B cell (primary cell): ENCODE results near the gene RARRES2. TPM values are rescaled to one million over a fixed set of nuclear protein-coding genes. Genes with fewer than 3 reads are reported as not detected.

ENCODE experiments used
- ATAC-seq: fragments of 200-7000 bp; cut with Tn5 transposase; one replicate; pipeline ENCODE4 v1.10.0; 2021; ENCODE audit warnings: low read depth, mild to moderate bottlenecking, moderate number of reproducible peaks, moderate library complexity
- CTCF ChIA-PET: fragments of 350-600 bp; sonication (Branson Sonifier 250); formaldehyde crosslinking; loops from one replicate; lab custom pipeline; 2021; ENCODE audit warnings: antibody characterized with exemption, inconsistent platforms; lab: Charles Lee
- POLR2A ChIA-PET: fragments of 350-600 bp; sonication (Branson Sonifier 250); formaldehyde crosslinking; loops from one replicate; lab custom pipeline; 2021; ENCODE audit warnings: antibody characterized with exemption; lab: Charles Lee
- DNase-seq: peaks from one replicate; pipeline ENCODE4 v3.0.0; 2013
- H2AFZ ChIP-seq: 2 replicates; pipeline ENCODE4 v1.6.1; 2012; ENCODE audit warnings: mild to moderate bottlenecking, low read depth, low read length; ENCODE audit not compliant: insufficient read depth, poor library complexity, severe bottlenecking
- H3K27ac ChIP-seq, 2 donors: 1 replicate in 1 of 2; 2 replicates in 1 of 2; pipeline ENCODE4 v1.5.1; 2012 to 2013; ENCODE audit warnings: low read length in 2 of 2, mild to moderate bottlenecking in 2 of 2, moderate library complexity in 1 of 2
- H3K27me3 ChIP-seq, 4 experiments: fragments of 200-600 bp in 1 of 4; sonication (generic) in 1 of 4; replicated peaks in 1 of 4; 1 replicate in 2 of 4; 2 replicates in 2 of 4; pipeline versions ENCODE4 v1.6.1 to v1.7.0; 2013 to 2016; ENCODE audit warnings: low read length in 3 of 4, mild to moderate bottlenecking in 2 of 4, mixed read lengths in 1 of 4, moderate library complexity in 1 of 4; ENCODE audit not compliant: insufficient read depth in 4 of 4, control insufficient read depth in 3 of 4; ENCODE audit errors: control extremely low read depth in 1 of 4
- H3K36me3 ChIP-seq, 2 experiments: replicated peaks in 1 of 2; 1 replicate in 1 of 2; 2 replicates in 1 of 2; pipeline versions ENCODE4 v1.6.1 to v1.7.1; 2013; ENCODE audit warnings: low read length in 1 of 2; ENCODE audit not compliant: insufficient read depth in 2 of 2, control insufficient read depth in 1 of 2; ENCODE audit errors: control extremely low read depth in 1 of 2, extremely low read depth in 1 of 2
- H3K4me1 ChIP-seq, 2 donors: fragments of 200-600 bp in 1 of 2; sonication (generic) in 1 of 2; 1 replicate in 1 of 2; 2 replicates in 1 of 2; pipeline versions ENCODE4 v1.5.1 to v1.6.1; 2013 to 2017; ENCODE audit warnings: low read length in 2 of 2; ENCODE audit not compliant: control insufficient read depth in 2 of 2, insufficient read depth in 2 of 2
- H3K4me2 ChIP-seq: replicated peaks from 2 replicates; pipeline ENCODE3; 2012; ENCODE audit warnings: mild to moderate bottlenecking, low read depth, low read length; ENCODE audit not compliant: poor library complexity, severe bottlenecking
- H3K4me3 ChIP-seq, 5 experiments: fragments of 200-600 bp in 1 of 5; sonication (generic) in 1 of 5; 1 replicate in 3 of 5; 2 replicates in 2 of 5; pipeline versions ENCODE4 v1.5.1 to v1.7.0; 2011 to 2016; ENCODE audit warnings: low read length in 4 of 5, mild to moderate bottlenecking in 4 of 5, low read depth in 2 of 5, control low read depth in 1 of 5, moderate library complexity in 1 of 5; ENCODE audit not compliant: insufficient read depth in 1 of 5; ENCODE audit errors: control extremely low read depth in 1 of 5, extremely low read depth in 1 of 5
- H3K79me2 ChIP-seq: fragments of 200-600 bp; sonication (generic); one replicate; pipeline ENCODE4 v1.6.0; 2016; ENCODE audit warnings: low read length; ENCODE audit not compliant: control insufficient read depth, insufficient read depth
- H3K9ac ChIP-seq: fragments of 200-600 bp; sonication (generic); 2 replicates; pipeline ENCODE4 v1.6.1; 2017; ENCODE audit warnings: mild to moderate bottlenecking, low read length, moderate library complexity
- H3K9me3 ChIP-seq, 3 donors: one replicate each; pipeline versions ENCODE4 v1.6.1 to v1.7.1; 2013; ENCODE audit warnings: low read length in 2 of 3; ENCODE audit not compliant: control insufficient read depth in 2 of 3, insufficient read depth in 1 of 3; ENCODE audit errors: control extremely low read depth in 1 of 3
- H4K20me1 ChIP-seq: 2 replicates; pipeline ENCODE4 v1.6.0; 2012; ENCODE audit warnings: mild to moderate bottlenecking, low read length; ENCODE audit not compliant: insufficient read depth, control insufficient read depth, poor library complexity, severe bottlenecking
- H3K27ac Mint-ChIP-seq: one replicate; pipeline ENCODE4 v1.8.0; 2021; ENCODE audit warnings: mixed read lengths
- H3K27me3 Mint-ChIP-seq: one replicate; pipeline ENCODE4 v1.8.0; 2021; ENCODE audit warnings: mixed read lengths
- H3K4me1 Mint-ChIP-seq: one replicate; pipeline ENCODE4 v1.8.0; 2021; ENCODE audit warnings: mixed read lengths
- H3K4me3 Mint-ChIP-seq: one replicate; pipeline ENCODE4 v1.8.0; 2021; ENCODE audit warnings: mixed read lengths
- H3K9me3 Mint-ChIP-seq: one replicate; pipeline ENCODE4 v1.8.0; 2022; ENCODE audit warnings: mixed read lengths; ENCODE audit not compliant: insufficient read depth
- EZH2 ChIP-seq: IDR thresholded peaks from 2 replicates; pipeline ENCODE4 v1.6.1; 2012; ENCODE audit warnings: borderline replicate concordance, low read depth, mild to moderate bottlenecking, moderate library complexity, low read length; ENCODE audit not compliant: insufficient read depth, poor library complexity, severe bottlenecking
- WGBS: methylation state at CpG from one replicate; pipeline ENCODE4 v1.1.5; 2013; ENCODE audit warnings: missing lambda C conversion rate; ENCODE audit not compliant: insufficient coverage; 5-methylcytosine and 5-hydroxymethylcytosine counted together
- intact Hi-C: fragments of 100-400 bp; cut with micrococcal nuclease; formaldehyde crosslinking; loops from one replicate; pipeline ENCODE4 v1.10.0; 2022
- polyA plus RNA-seq: library from polyadenylated mRNA; depleted of rRNA; stranded (reverse); fragments of >200 nt; gene quantifications from 2 replicates; pipeline ENCODE4 v1.2.3, GENCODE V29; 2012
- total RNA-seq, 2 donors: library from RNA; stranded (reverse); fragments of 120-200 nt in 1 of 2; gene quantifications; 1 replicate in 1 of 2; 2 replicates in 1 of 2; pipeline versions ENCODE4 v1.2.3 to v1.2.4, GENCODE V29; 2013 to 2022
- TF ChIP-seq, protein P1 (sequence below): fragments of 200-600 bp; IDR thresholded peaks from one replicate; pipeline ENCODE4 v1.8.0; 2022; ENCODE audit warnings: antibody characterized with exemption, mild to moderate bottlenecking

The RARRES2 gene
- total and polyA plus RNA-seq, 2 donors (not counting 1 experiment from before 2014, with no cell fraction given) = not detected

- no peak overlapping the region for H3K27ac ChIP-seq
- H3K4me2 ChIP-seq = no peak overlapping the region
- no peaks in the 10 kb centered on the region for H3K4me1 ChIP-seq
- Mint-ChIP-seq H3K27me3 (no peaks in the 10 kb centered on the region), H3K4me3 (no peak overlapping the region), H3K9me3 (no peaks in the 10 kb centered on the region), H3K27ac (no peak overlapping the region), H3K4me1 (no peaks in the 10 kb centered on the region)
- DNase-seq (no peak), ATAC-seq (no peak)
- H3K9me3 ChIP-seq = no peaks in the 10 kb centered on the region
- intact Hi-C loops = no loop called here
- peaks cover 6% of the 10 kb centered on the region for H3K79me2 ChIP-seq
- TF ChIP-seq EZH2 = no peak
- TF ChIP-seq, protein P1, sequence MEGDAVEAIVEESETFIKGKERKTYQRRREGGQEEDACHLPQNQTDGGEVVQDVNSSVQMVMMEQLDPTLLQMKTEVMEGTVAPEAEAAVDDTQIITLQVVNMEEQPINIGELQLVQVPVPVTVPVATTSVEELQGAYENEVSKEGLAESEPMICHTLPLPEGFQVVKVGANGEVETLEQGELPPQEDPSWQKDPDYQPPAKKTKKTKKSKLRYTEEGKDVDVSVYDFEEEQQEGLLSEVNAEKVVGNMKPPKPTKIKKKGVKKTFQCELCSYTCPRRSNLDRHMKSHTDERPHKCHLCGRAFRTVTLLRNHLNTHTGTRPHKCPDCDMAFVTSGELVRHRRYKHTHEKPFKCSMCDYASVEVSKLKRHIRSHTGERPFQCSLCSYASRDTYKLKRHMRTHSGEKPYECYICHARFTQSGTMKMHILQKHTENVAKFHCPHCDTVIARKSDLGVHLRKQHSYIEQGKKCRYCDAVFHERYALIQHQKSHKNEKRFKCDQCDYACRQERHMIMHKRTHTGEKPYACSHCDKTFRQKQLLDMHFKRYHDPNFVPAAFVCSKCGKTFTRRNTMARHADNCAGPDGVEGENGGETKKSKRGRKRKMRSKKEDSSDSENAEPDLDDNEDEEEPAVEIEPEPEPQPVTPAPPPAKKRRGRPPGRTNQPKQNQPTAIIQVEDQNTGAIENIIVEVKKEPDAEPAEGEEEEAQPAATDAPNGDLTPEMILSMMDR = no peak
- H3K4me3 ChIP-seq = no peak overlapping the region
- H2AFZ ChIP-seq = no peak overlapping the region
- ChIA-PET CTCF (no interaction called here), POLR2A (no interaction called here)
- H4K20me1 ChIP-seq = no peaks in the 10 kb centered on the region
- H3K36me3 ChIP-seq = no peaks in the 10 kb centered on the region
- no peaks in the 10 kb centered on the region for H3K27me3 ChIP-seq
- H3K9ac ChIP-seq = no peak overlapping the region
These were observed 32.9 kb downstream of the RARRES2 start for GRCh38 chr7:150308575-150308974.

- no peak for ATAC-seq
- Mint-ChIP-seq H3K4me3 (no peak overlapping the region), H3K27ac (no peak overlapping the region), H3K9me3 (no peaks in the 10 kb centered on the region), H3K27me3 (no peaks in the 10 kb centered on the region), H3K4me1 (no peaks in the 10 kb centered on the region)
- peaks cover 6% of the 10 kb centered on the region for H3K79me2 ChIP-seq
- no peaks in the 10 kb centered on the region for H3K4me1 ChIP-seq
- TF ChIP-seq, protein P1 = no peak
- TF ChIP-seq EZH2 = no peak
- intact Hi-C loops = no loop called here
- no peak overlapping the region for H3K27ac ChIP-seq
- no peaks in the 10 kb centered on the region for H3K9me3 ChIP-seq
- no peak overlapping the region for H2AFZ ChIP-seq
- no peak overlapping the region for H3K4me3 ChIP-seq
- no peak overlapping the region for H3K9ac ChIP-seq
- no peak overlapping the region for H3K4me2 ChIP-seq
- no peaks in the 10 kb centered on the region for H3K36me3 ChIP-seq
- no peak for DNase-seq
- POLR2A ChIA-PET = no interaction called here
- WGBS = 94% methylated on average over 9 of the region's 9 CpGs
- no peaks in the 10 kb centered on the region for H4K20me1 ChIP-seq
- CTCF ChIA-PET = no interaction called here
- H3K27me3 ChIP-seq = no peaks in the 10 kb centered on the region
These were observed 33.5 kb downstream of the RARRES2 start for GRCh38 chr7:150307904-150308303.
